Hematopoietic multipotent progenitor cell treated with erythropoietin and hydrocortisone succinate and interleukin-3 and kit ligand, for 15 days (in vitro differentiated cells): ENCODE measurements around the gene BSPH1.
"Not testable (repeated sequence)": the region's sequence is repeated elsewhere in the genome, so short reads cannot be mapped to it uniquely, and the experiment has no call there.

ENCODE experiments used
- DNase-seq: peaks from one replicate; pipeline ENCODE4 v3.0.0-alpha.2; 2015; ENCODE audit warnings: low spot score

Gene BSPH1

GRCh38 chr19:47992070-47992469, at the start of gene BSPH1:
BSPH1 (minus strand) TSS chr19:47992170; CDS start chr19:47992081, 89 bp downstream.
- no peak for DNase-seq

GRCh38 chr19:48036765-48037164, 44.8 kb upstream of the BSPH1 start:
- DNase-seq, result no peak

GRCh38 chr19:48033604-48034003, 41.6 kb upstream of the BSPH1 start:
- no peak for DNase-seq

- DNase-seq, result no peak
These were observed 38.1 kb upstream of the BSPH1 start for GRCh38 chr19:48030073-48030472.

GRCh38 chr19:48029431-48029830, 37.5 kb upstream of the BSPH1 start:
- no peak for DNase-seq

GRCh38 chr19:48025480-48025879, 33.5 kb upstream of the BSPH1 start:
- no peak for DNase-seq

GRCh38 chr19:48023518-48023917, 31.5 kb upstream of the BSPH1 start:
- no peak for DNase-seq

GRCh38 chr19:48023011-48023410, 31.0 kb upstream of the BSPH1 start:
- DNase-seq, result no peak

GRCh38 chr19:48020686-48021085, 28.7 kb upstream of the BSPH1 start:
- no peak for DNase-seq

- DNase-seq, result no peak
These were observed 19.2 kb upstream of the BSPH1 start for GRCh38 chr19:48010932-48011758.

GRCh38 chr19:48006762-48007161, 14.8 kb upstream of the BSPH1 start:
- DNase-seq, result no peak

GRCh38 chr19:48004236-48004635, 12.3 kb upstream of the BSPH1 start:
- no peak for DNase-seq

GRCh38 chr19:48000846-48001245, 8.9 kb upstream of the BSPH1 start:
- no peak for DNase-seq

- no peak for DNase-seq
These were observed 6.8 kb upstream of the BSPH1 start for GRCh38 chr19:47998800-47999199.

GRCh38 chr19:47996230-47996727, 4.3 kb upstream of the BSPH1 start:
- no peak for DNase-seq

- DNase-seq, result no peak
These were observed 2.3 kb upstream of the BSPH1 start, which contains the start of gene ELSPBP1 for GRCh38 chr19:47994209-47994802. ELSPBP1 (plus strand) TSS chr19:47994632; CDS start chr19:48008668, 14,036 bp downstream.

- no peak for DNase-seq
These were observed 670 bp downstream of the BSPH1 start for GRCh38 chr19:47991191-47991808.

GRCh38 chr19:47973529-47973928, 18.4 kb downstream of the BSPH1 start:
- DNase-seq, result no peak

- not testable (repeated sequence) for DNase-seq
These were observed 36.0 kb downstream of the BSPH1 start for GRCh38 chr19:47955936-47956335.

- DNase-seq, result not testable (repeated sequence)
These were observed 39.8 kb downstream of the BSPH1 start for GRCh38 chr19:47952132-47952531.

GRCh38 chr19:47949852-47950521, 42.0 kb downstream of the BSPH1 start:
- DNase-seq, result not testable (repeated sequence)

- DNase-seq, result not testable (repeated sequence)
These were observed 63.4 kb downstream of the BSPH1 start for GRCh38 chr19:47928581-47928980.
